ENCODE results near the gene RSBN1L. TPM values are rescaled to one million over a fixed set of nuclear protein-coding genes. Genes with fewer than 3 reads are reported as not detected.
"Not testable (repeated sequence)": the region's sequence is repeated elsewhere in the genome, so short reads cannot be mapped to it uniquely, and the experiment has no call there.

Gene RSBN1L
- total RNA-seq, 1 experiment from 2014 or later: 33.7 TPM

GRCh38 chr7:77766801-77767605 is 70.7 kb downstream of the RSBN1L start:
- no peak overlapping the region for H3K4me2 ChIP-seq (ENCODE audit: low read depth, low read length, poor library complexity, severe bottlenecking)
- no peak overlapping the region for H2AFZ ChIP-seq (ENCODE audit: low read length)
- H3K9me2 ChIP-seq (replicated peaks; ENCODE audit: insufficient read depth, low read length): no peaks in the 10 kb centered on the region
- H3K27me3 ChIP-seq (ENCODE audit: low read length): no peaks in the 10 kb centered on the region
- H3K9ac ChIP-seq (ENCODE audit: low read length): no peak overlapping the region
- H3K4me1 ChIP-seq (ENCODE audit: low read length): peaks cover 22% of the 10 kb centered on the region
- peaks cover 82% of the 10 kb centered on the region for H3K79me2 ChIP-seq (ENCODE audit: low read length)
- H4K20me1 ChIP-seq (ENCODE audit: insufficient read depth, low read depth, low read length): no peaks in the 10 kb centered on the region
- peaks cover 4% of the 10 kb centered on the region; the same call in 1 of the 2 replicates for H3K36me3 ChIP-seq (ENCODE audit: insufficient read depth, low read length)
- no peak overlapping the region for H3K27ac ChIP-seq (ENCODE audit: low read length)
- no peak overlapping the region for H3K4me3 ChIP-seq (ENCODE audit: low read length)
- no peaks in the 10 kb centered on the region for H3K9me3 ChIP-seq (ENCODE audit: low read length)
- DNase-seq: no peak

GRCh38 chr7:77770316-77770715 is 74.1 kb downstream of the RSBN1L start:
- no peak overlapping the region for H3K4me2 ChIP-seq (ENCODE audit: low read depth, low read length, poor library complexity, severe bottlenecking)
- no peak overlapping the region; the same call in 1 of the 2 replicates for H3K27ac ChIP-seq (ENCODE audit: low read length)
- peaks cover 63% of the 10 kb centered on the region for H3K79me2 ChIP-seq (ENCODE audit: low read length)
- no peaks in the 10 kb centered on the region for H4K20me1 ChIP-seq (ENCODE audit: insufficient read depth, low read depth, low read length)
- H3K9me3 ChIP-seq (ENCODE audit: low read length): no peaks in the 10 kb centered on the region; the same call in 1 of the 2 replicates
- no peak overlapping the region for H3K9ac ChIP-seq (ENCODE audit: low read length)
- no peaks in the 10 kb centered on the region for H3K9me2 ChIP-seq (replicated peaks; ENCODE audit: insufficient read depth, low read length)
- no peaks in the 10 kb centered on the region for H3K4me1 ChIP-seq (ENCODE audit: low read length)
- H3K27me3 ChIP-seq (ENCODE audit: low read length): no peaks in the 10 kb centered on the region
- H3K36me3 ChIP-seq (ENCODE audit: insufficient read depth, low read length): peaks cover 29% of the 10 kb centered on the region
- no peak overlapping the region for H3K4me3 ChIP-seq (ENCODE audit: low read length)
- DNase-seq: no peak
- H2AFZ ChIP-seq (ENCODE audit: low read length): no peak overlapping the region

- Histone ChIP-seq H2AFZ (ENCODE audit: low read length) (no peak overlapping the region), H3K79me2 (ENCODE audit: low read length) (peaks cover 62% of the 10 kb centered on the region), H3K9me2 (replicated peaks; ENCODE audit: insufficient read depth, low read length) (no peaks in the 10 kb centered on the region), H4K20me1 (ENCODE audit: insufficient read depth, low read depth, low read length) (no peaks in the 10 kb centered on the region), H3K36me3 (ENCODE audit: insufficient read depth, low read length) (peaks cover 44% of the 10 kb centered on the region), H3K9ac (ENCODE audit: low read length) (no peak overlapping the region), H3K27ac (ENCODE audit: low read length) (no peak overlapping the region), H3K4me2 (ENCODE audit: low read depth, low read length, poor library complexity, severe bottlenecking) (no peak overlapping the region), H3K9me3 (ENCODE audit: low read length) (no peaks in the 10 kb centered on the region; the same call in 1 of the 2 replicates), H3K4me3 (ENCODE audit: low read length) (no peak overlapping the region), H3K27me3 (ENCODE audit: low read length) (no peaks in the 10 kb centered on the region), H3K4me1 (ENCODE audit: low read length) (no peaks in the 10 kb centered on the region)
- no peak for DNase-seq
Observed at GRCh38 chr7:77771901-77772300, 75.6 kb downstream of the RSBN1L start.

GRCh38 chr7:77778535-77778934 is 82.3 kb downstream of the RSBN1L start:
- no peak overlapping the region for H3K9ac ChIP-seq (ENCODE audit: low read length)
- H4K20me1 ChIP-seq (ENCODE audit: insufficient read depth, low read depth, low read length): no peaks in the 10 kb centered on the region
- H2AFZ ChIP-seq (ENCODE audit: low read length): no peak overlapping the region
- H3K36me3 ChIP-seq (ENCODE audit: insufficient read depth, low read length): peaks cover 71% of the 10 kb centered on the region
- H3K4me1 ChIP-seq (ENCODE audit: low read length): peaks cover 7% of the 10 kb centered on the region; the same call in 1 of the 2 replicates
- H3K9me2 ChIP-seq (replicated peaks; ENCODE audit: insufficient read depth, low read length): no peaks in the 10 kb centered on the region
- DNase-seq: no peak
- H3K4me3 ChIP-seq (ENCODE audit: low read length): no peak overlapping the region
- no peak overlapping the region for H3K27ac ChIP-seq (ENCODE audit: low read length)
- H3K9me3 ChIP-seq (ENCODE audit: low read length): no peaks in the 10 kb centered on the region; the same call in 1 of the 2 replicates
- H3K27me3 ChIP-seq (ENCODE audit: low read length): no peaks in the 10 kb centered on the region
- H3K79me2 ChIP-seq (ENCODE audit: low read length): peaks cover 68% of the 10 kb centered on the region
- no peak overlapping the region for H3K4me2 ChIP-seq (ENCODE audit: low read depth, low read length, poor library complexity, severe bottlenecking)

- Histone ChIP-seq H3K36me3 (ENCODE audit: insufficient read depth, low read length) (peaks cover 43% of the 10 kb centered on the region), H3K4me2 (ENCODE audit: low read depth, low read length, poor library complexity, severe bottlenecking) (no peak overlapping the region), H3K9me3 (ENCODE audit: low read length) (no peaks in the 10 kb centered on the region), H3K9me2 (replicated peaks; ENCODE audit: insufficient read depth, low read length) (no peaks in the 10 kb centered on the region), H3K9ac (ENCODE audit: low read length) (no peak overlapping the region), H3K4me1 (ENCODE audit: low read length) (peaks cover 10% of the 10 kb centered on the region; the same call in 1 of the 2 replicates), H4K20me1 (ENCODE audit: insufficient read depth, low read depth, low read length) (no peaks in the 10 kb centered on the region), H3K27ac (ENCODE audit: low read length) (no peak overlapping the region), H3K79me2 (ENCODE audit: low read length) (peaks cover 47% of the 10 kb centered on the region), H2AFZ (ENCODE audit: low read length) (no peak overlapping the region), H3K27me3 (ENCODE audit: low read length) (no peaks in the 10 kb centered on the region), H3K4me3 (ENCODE audit: low read length) (no peak overlapping the region)
- no peak for DNase-seq
Observed at GRCh38 chr7:77782383-77782782, 86.1 kb downstream of the RSBN1L start.

GRCh38 chr7:77783111-77783510 is 86.9 kb downstream of the RSBN1L start:
- Histone ChIP-seq H3K27ac (ENCODE audit: low read length) (no peak overlapping the region), H3K36me3 (ENCODE audit: insufficient read depth, low read length) (peaks cover 38% of the 10 kb centered on the region), H3K9ac (ENCODE audit: low read length) (no peak overlapping the region), H4K20me1 (ENCODE audit: insufficient read depth, low read depth, low read length) (no peaks in the 10 kb centered on the region), H3K9me3 (ENCODE audit: low read length) (no peaks in the 10 kb centered on the region), H3K4me1 (ENCODE audit: low read length) (peaks cover 10% of the 10 kb centered on the region; the same call in 1 of the 2 replicates), H3K4me2 (ENCODE audit: low read depth, low read length, poor library complexity, severe bottlenecking) (no peak overlapping the region), H3K4me3 (ENCODE audit: low read length) (no peak overlapping the region), H3K27me3 (ENCODE audit: low read length) (no peaks in the 10 kb centered on the region), H3K9me2 (replicated peaks; ENCODE audit: insufficient read depth, low read length) (no peaks in the 10 kb centered on the region), H3K79me2 (ENCODE audit: low read length) (peaks cover 41% of the 10 kb centered on the region), H2AFZ (ENCODE audit: low read length) (no peak overlapping the region)
- no peak for DNase-seq

GRCh38 chr7:77783545-77783944 is 87.3 kb downstream of the RSBN1L start:
- H3K27ac ChIP-seq (ENCODE audit: low read length): no peak overlapping the region
- no peak overlapping the region for H3K4me2 ChIP-seq (ENCODE audit: low read depth, low read length, poor library complexity, severe bottlenecking)
- H4K20me1 ChIP-seq (ENCODE audit: insufficient read depth, low read depth, low read length): no peaks in the 10 kb centered on the region
- no peaks in the 10 kb centered on the region for H3K9me3 ChIP-seq (ENCODE audit: low read length)
- H3K9me2 ChIP-seq (replicated peaks; ENCODE audit: insufficient read depth, low read length): no peaks in the 10 kb centered on the region
- peaks cover 34% of the 10 kb centered on the region for H3K36me3 ChIP-seq (ENCODE audit: insufficient read depth, low read length)
- H3K4me1 ChIP-seq (ENCODE audit: low read length): peaks cover 6% of the 10 kb centered on the region; the same call in 1 of the 2 replicates
- H3K27me3 ChIP-seq (ENCODE audit: low read length): no peaks in the 10 kb centered on the region
- no peak overlapping the region for H3K4me3 ChIP-seq (ENCODE audit: low read length)
- no peak overlapping the region for H3K9ac ChIP-seq (ENCODE audit: low read length)
- DNase-seq: no peak
- H3K79me2 ChIP-seq (ENCODE audit: low read length): peaks cover 37% of the 10 kb centered on the region
- no peak overlapping the region for H2AFZ ChIP-seq (ENCODE audit: low read length)

- H2AFZ ChIP-seq (ENCODE audit: low read length); H3K4me3 ChIP-seq (ENCODE audit: low read length); H3K27me3 ChIP-seq (ENCODE audit: low read length); DNase-seq; H3K27ac ChIP-seq (ENCODE audit: low read length); H3K9me3 ChIP-seq (ENCODE audit: low read length); H3K4me2 ChIP-seq (ENCODE audit: low read depth, low read length, poor library complexity, severe bottlenecking); H3K9me2 ChIP-seq (replicated peaks; ENCODE audit: insufficient read depth, low read length); H4K20me1 ChIP-seq (ENCODE audit: insufficient read depth, low read depth, low read length); H3K4me1 ChIP-seq (ENCODE audit: low read length); H3K9ac ChIP-seq (ENCODE audit: low read length): not testable (repeated sequence)
- Histone ChIP-seq H3K36me3 (ENCODE audit: insufficient read depth, low read length) (peaks cover 29% of the 10 kb centered on the region; the same call in 1 of the 2 replicates), H3K79me2 (ENCODE audit: low read length) (peaks cover 31% of the 10 kb centered on the region)
Observed at GRCh38 chr7:77784426-77784825, 88.2 kb downstream of the RSBN1L start.
